H1 (cell line): ENCODE results near the gene EPDR1.

ENCODE experiments used
- CTCF ChIP-seq, 3 experiments: IDR thresholded peaks; 1 replicate in 2 of 3; 2 replicates in 1 of 3; pipeline versions ENCODE4 v1.5.1 to v1.6.1; 2011; ENCODE audit warnings: low read length in 3 of 3, mild to moderate bottlenecking in 3 of 3, inconsistent platforms in 2 of 3, low read depth in 1 of 3, moderate library complexity in 1 of 3; ENCODE audit not compliant: insufficient read depth in 1 of 3; ENCODE audit errors: control extremely low read depth in 1 of 3
- EZH2 ChIP-seq: fragments of 200-600 bp; sonication (generic); IDR thresholded peaks from 2 replicates; pipeline ENCODE4 v1.7.1; 2012; ENCODE audit warnings: low read depth, mild to moderate bottlenecking, moderate library complexity, low read length, inconsistent platforms; ENCODE audit not compliant: severe bottlenecking
- SUZ12 ChIP-seq: fragments of 200-600 bp; sonication (generic); IDR thresholded peaks from 2 replicates; pipeline ENCODE4 v1.6.1; 2012; ENCODE audit warnings: mild to moderate bottlenecking, inconsistent platforms, low read length, moderate library complexity, mixed read lengths
- TEAD4 ChIP-seq: IDR thresholded peaks from 2 replicates; pipeline ENCODE4 v1.6.1; 2012; ENCODE audit warnings: low read depth, low read length, inconsistent platforms, mixed read lengths

GRCh38 chr7:37933018-37933566 is 12.7 kb downstream of the EPDR1 start:
- TF ChIP-seq CTCF (IDR thresholded peaks at IDR 0.05; ENCODE audit: control extremely low read depth in 1 of 3, insufficient read depth in 1 of 3, low read depth in 1 of 3, low read length in 3 of 3) (no peak), SUZ12 (no peak), TEAD4 (no peak), EZH2 (no peak)
